ENCODE measurements around the gene PLCB4. TPM values are rescaled to one million over a fixed set of nuclear protein-coding genes. Genes with fewer than 3 reads are reported as not detected.

The PLCB4 gene
- total and polyA plus RNA-seq, 8 donors = 6.2 to 15.3 (median 9.4) TPM

- H3K27me3 ChIP-seq = no peaks in the 10 kb centered on the region
- no peak overlapping the region for H3K27ac ChIP-seq
- DNase-seq = no peak
- no peak for ATAC-seq
- intact Hi-C loops (cut with DNase I) = no loop called here
- H3K4me1 ChIP-seq = no peaks in the 10 kb centered on the region
- TF ChIP-seq, protein P1, sequence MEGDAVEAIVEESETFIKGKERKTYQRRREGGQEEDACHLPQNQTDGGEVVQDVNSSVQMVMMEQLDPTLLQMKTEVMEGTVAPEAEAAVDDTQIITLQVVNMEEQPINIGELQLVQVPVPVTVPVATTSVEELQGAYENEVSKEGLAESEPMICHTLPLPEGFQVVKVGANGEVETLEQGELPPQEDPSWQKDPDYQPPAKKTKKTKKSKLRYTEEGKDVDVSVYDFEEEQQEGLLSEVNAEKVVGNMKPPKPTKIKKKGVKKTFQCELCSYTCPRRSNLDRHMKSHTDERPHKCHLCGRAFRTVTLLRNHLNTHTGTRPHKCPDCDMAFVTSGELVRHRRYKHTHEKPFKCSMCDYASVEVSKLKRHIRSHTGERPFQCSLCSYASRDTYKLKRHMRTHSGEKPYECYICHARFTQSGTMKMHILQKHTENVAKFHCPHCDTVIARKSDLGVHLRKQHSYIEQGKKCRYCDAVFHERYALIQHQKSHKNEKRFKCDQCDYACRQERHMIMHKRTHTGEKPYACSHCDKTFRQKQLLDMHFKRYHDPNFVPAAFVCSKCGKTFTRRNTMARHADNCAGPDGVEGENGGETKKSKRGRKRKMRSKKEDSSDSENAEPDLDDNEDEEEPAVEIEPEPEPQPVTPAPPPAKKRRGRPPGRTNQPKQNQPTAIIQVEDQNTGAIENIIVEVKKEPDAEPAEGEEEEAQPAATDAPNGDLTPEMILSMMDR (IDR thresholded peaks at IDR 0.05) = no peak
- no peak overlapping the region for H3K4me3 ChIP-seq
- no peaks in the 10 kb centered on the region for H3K9me3 ChIP-seq
- H3K36me3 ChIP-seq = no peaks in the 10 kb centered on the region
Measured at GRCh38 chr20:9287826-9288225, 218.9 kb downstream of the PLCB4 start.

DNA sequence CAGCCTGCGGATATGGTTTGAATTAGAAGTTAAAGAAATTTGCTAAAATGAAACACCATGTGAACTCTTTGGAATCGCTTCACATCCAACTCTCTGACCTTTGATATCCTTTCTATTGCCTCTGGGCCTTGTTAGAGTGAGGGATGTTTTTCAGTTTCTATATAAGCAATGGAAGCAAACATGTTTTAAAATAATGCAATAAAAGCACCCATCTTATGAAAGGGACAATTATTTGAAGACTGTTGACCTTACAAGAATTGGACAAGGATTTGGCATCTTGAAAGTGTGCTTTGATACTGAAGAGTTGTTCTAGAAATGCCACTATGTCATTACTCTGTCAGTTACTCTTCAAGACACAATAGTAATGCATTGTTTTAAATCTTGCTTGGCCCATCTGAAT, 221.4 kb downstream of the PLCB4 start:
- H3K27ac ChIP-seq = no peak overlapping the region
- H3K9me3 ChIP-seq = no peaks in the 10 kb centered on the region
- H3K4me1 ChIP-seq = peaks cover 0 to 5% of the 10 kb centered on the region in 2 donors
- ATAC-seq (no peak), DNase-seq (no peak)
- no peak overlapping the region for H3K4me3 ChIP-seq
- no peaks in the 10 kb centered on the region for H3K27me3 ChIP-seq
- intact Hi-C loops (cut with DNase I) = no loop called here
- TF ChIP-seq, protein P1 (IDR thresholded peaks at IDR 0.05) = no peak
- no peaks in the 10 kb centered on the region for H3K36me3 ChIP-seq

DNA sequence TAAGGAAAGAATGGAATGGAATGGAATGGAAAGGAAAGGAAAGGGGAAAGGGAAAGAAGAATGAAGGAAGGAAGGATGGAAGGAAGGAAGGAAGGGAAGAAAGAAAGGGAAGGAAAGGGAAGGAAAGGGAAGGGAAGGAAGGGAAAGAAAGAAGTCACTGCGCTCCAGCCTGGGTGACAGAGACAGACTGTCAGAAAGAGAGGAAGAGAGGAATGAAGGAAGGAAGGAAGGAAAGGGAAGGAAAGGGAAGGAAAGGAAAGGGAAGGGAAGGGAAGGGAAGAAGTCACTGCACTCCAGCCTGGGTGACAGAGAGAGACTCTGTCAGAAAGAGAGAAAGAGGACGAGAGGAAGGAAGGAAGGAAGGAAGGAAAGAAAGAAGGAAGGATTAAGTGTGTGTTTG, 224.3 kb downstream of the PLCB4 start:
- DNase-seq (no peak), ATAC-seq (no peak)
- intact Hi-C loops (cut with DNase I) = no loop called here

DNA sequence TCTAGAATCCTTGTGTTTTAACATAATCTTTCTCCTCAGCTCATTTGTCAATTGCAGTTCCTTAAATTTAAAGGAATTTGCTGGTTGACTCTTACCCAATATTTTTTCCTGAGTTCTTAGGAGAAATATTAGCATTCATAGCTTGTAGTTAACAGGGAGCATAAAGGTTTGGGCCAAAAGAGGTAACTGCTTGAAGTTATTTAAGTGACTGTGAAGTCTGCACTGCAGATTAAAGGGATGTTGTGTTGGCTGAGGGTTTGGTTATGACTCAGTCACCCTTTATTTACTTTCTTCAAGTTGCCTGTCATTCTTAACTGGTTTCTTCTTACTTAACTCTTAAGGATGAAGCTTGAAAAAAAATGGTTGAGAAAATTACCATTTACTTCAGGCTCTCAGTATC, 225.2 kb downstream of the PLCB4 start:
- ATAC-seq (peak; percentile 64), DNase-seq (no peak)
- Histone ChIP-seq H3K36me3 (no peaks in the 10 kb centered on the region), H3K4me3 (no peak overlapping the region), H3K4me1 (peaks cover 0 to 5% of the 10 kb centered on the region in 2 donors), H3K27ac (no peak overlapping the region), H3K9me3 (no peaks in the 10 kb centered on the region), H3K27me3 (no peaks in the 10 kb centered on the region)
- intact Hi-C loops (cut with DNase I) = no loop called here
- TF ChIP-seq, protein P1 (IDR thresholded peaks at IDR 0.05) = no peak

More for the DNA sequence above, 224.3 kb downstream of the PLCB4 start:
- no peaks in the 10 kb centered on the region for H3K9me3 ChIP-seq
- TF ChIP-seq, protein P1 (IDR thresholded peaks at IDR 0.05) = no peak
- H3K27ac ChIP-seq = no peak overlapping the region
- peaks cover 0 to 5% of the 10 kb centered on the region in 2 donors for H3K4me1 ChIP-seq
- no peak overlapping the region for H3K4me3 ChIP-seq
- no peaks in the 10 kb centered on the region for H3K27me3 ChIP-seq
- no peaks in the 10 kb centered on the region for H3K36me3 ChIP-seq

DNA sequence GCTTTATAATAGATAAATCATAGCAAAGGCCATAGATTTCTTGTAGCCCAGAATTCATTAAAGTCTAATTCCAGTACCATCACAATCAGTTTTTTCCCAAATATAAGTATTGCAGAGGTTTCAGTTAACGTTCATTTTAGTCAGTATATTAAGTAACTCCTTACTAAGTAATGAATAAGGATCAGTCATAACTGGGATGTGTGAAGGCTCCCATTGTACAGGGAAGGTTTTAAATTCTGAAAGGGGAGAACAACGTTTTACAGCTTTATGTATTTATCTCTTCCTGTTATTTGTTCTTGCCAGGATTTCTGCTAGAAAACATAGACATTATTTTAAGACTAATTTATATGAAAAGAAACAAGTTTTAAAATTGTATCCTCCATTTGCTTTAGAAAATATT, 230.0 kb downstream of the PLCB4 start:
- intact Hi-C loops (cut with DNase I) = no loop called here
- no peak for DNase-seq

More for the DNA sequence above, 230.0 kb downstream of the PLCB4 start:
- H3K36me3 ChIP-seq = no peaks in the 10 kb centered on the region
- peaks cover 0 to 1% of the 10 kb centered on the region in 2 donors for H3K4me1 ChIP-seq
- H3K27ac ChIP-seq = no peak overlapping the region
- H3K9me3 ChIP-seq = no peaks in the 10 kb centered on the region
- TF ChIP-seq, protein P1 (IDR thresholded peaks at IDR 0.05) = no peak
- ATAC-seq = no peak
- H3K4me3 ChIP-seq = no peak overlapping the region
- no peaks in the 10 kb centered on the region for H3K27me3 ChIP-seq
